Tibial nerve (tissue), 3 donors: ENCODE results near the gene SECTM1.

Experiments used
- CTCF ChIP-seq, 5 experiments: fragments of 200-600 bp in 3 of 5; fragments of 450-650 bp in 2 of 5; sonication (generic) in 3 of 5; IDR thresholded peaks; one replicate each; pipeline ENCODE4 v1.5.1; 2016 to 2019; ENCODE audit warnings: antibody characterized with exemption in 5 of 5, mild to moderate bottlenecking in 3 of 5, moderate library complexity in 2 of 5
- POLR2A ChIP-seq, 2 donors: fragments of 450-650 bp; IDR thresholded peaks; one replicate each; pipeline ENCODE4 v1.6.1; 2017; ENCODE audit warnings: antibody characterized with exemption in 2 of 2, mild to moderate bottlenecking in 2 of 2, moderate library complexity in 2 of 2

- TF ChIP-seq POLR2A (IDR thresholded peaks at IDR 0.05) (no peak), CTCF (IDR thresholded peaks at IDR 0.05) (no peak)
Measured at GRCh38 chr17:82281076-82281475, 52.5 kb downstream of the SECTM1 start.
